ENCODE results near the gene SUMF1. TPM values are rescaled to one million over a fixed set of nuclear protein-coding genes. Genes with fewer than 3 reads are reported as not detected.

SUMF1 gene
- total RNA-seq, 4 donors from 2014 or later, result 28.7 to 49.0 (median 41.6) TPM

DNA sequence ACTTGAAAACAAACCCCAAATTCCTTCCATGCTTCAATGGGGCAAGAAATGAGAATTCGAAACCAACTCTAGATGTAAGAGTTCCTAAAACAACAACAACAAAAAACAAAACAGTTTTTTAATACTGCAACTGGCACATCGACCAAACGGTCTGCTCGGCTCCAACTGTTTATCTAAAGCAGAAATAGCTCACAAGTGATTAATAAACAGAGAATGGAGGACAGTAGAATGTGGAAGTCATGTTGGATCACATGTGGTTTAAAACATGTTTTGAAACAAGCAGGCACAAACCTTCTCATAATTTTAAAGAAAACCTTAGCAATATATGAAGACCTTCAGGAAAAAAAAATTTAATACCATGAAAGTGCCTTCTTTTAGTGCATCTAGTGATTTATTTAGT, 108.8 kb downstream of the SUMF1 start:
- WGBS, result 63% methylated on average over 4 of the region's 4 CpGs
- intact Hi-C loops (cut with DNase I), result loop anchor here (10.0 kb wide), 2 partner anchors 107 to 137 kb away; partner anchors contain the start of genes ITPR1 and SUMF1

DNA sequence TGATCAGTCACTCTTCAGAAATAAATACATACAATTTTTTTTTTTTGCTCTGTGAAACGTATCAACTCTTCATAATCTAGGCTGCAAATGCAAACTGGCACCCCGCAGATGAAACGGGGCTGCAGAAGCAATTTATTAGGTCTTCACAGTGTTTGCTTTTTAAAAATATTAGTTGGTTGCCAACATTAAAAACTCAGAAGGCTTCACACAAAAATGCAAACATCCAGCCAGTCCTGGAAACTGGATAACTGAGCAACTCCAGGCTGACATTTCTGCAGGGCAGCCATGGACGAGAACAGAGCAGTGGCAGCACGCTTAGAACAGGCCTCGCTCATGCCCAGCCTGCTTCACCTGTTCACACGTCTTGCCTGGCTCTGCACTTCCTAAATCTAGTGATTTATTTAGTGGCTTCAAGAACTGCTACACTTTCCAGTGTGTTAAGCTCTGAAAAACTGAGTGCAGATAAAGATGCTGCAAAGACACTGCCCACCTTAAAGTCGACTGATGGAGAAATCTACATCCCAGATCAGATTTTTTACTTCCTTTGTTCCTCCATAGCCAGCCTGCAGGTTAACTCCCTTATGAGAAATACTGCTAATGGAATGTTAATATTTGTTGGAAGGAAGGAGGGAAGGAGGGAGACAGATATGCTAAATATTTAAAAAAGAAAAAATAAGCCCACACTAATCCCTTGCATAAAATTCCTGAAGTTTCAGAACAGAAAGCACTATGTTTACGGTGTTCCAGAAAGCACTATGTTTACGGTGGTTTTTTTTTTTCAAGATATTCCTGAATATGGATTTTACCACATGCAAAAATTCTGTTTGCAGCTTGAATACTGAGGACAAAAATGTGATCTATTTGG, 110.3 kb downstream of the SUMF1 start:
- peaks cover 13 to 29% (median 23%) of the 10 kb centered on the region in 4 donors for H3K4me1 ChIP-seq
- no peak overlapping the region for H3K4me3 ChIP-seq
- intact Hi-C loops (cut with DNase I), result loop anchor here (10.0 kb wide), 2 partner anchors 108 to 138 kb away; partner anchors contain the start of genes ITPR1 and SUMF1
- no peak for DNase-seq (ENCODE audit: extremely low spot score)
- H3K27me3 ChIP-seq, result no peaks in the 10 kb centered on the region
- TF ChIP-seq, protein P1, sequence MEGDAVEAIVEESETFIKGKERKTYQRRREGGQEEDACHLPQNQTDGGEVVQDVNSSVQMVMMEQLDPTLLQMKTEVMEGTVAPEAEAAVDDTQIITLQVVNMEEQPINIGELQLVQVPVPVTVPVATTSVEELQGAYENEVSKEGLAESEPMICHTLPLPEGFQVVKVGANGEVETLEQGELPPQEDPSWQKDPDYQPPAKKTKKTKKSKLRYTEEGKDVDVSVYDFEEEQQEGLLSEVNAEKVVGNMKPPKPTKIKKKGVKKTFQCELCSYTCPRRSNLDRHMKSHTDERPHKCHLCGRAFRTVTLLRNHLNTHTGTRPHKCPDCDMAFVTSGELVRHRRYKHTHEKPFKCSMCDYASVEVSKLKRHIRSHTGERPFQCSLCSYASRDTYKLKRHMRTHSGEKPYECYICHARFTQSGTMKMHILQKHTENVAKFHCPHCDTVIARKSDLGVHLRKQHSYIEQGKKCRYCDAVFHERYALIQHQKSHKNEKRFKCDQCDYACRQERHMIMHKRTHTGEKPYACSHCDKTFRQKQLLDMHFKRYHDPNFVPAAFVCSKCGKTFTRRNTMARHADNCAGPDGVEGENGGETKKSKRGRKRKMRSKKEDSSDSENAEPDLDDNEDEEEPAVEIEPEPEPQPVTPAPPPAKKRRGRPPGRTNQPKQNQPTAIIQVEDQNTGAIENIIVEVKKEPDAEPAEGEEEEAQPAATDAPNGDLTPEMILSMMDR (IDR thresholded peaks at IDR 0.05), result no peak
- TF ChIP-seq POLR2AphosphoS5 (IDR thresholded peaks at IDR 0.05) (no peak), EP300 (IDR thresholded peaks at IDR 0.05) (no peak), POLR2A (IDR thresholded peaks at IDR 0.05; ENCODE audit: low read depth) (no peak)
- H3K27ac ChIP-seq (replicated peaks in 1 of 4), result peak overlapping the region in 1 of 4 donors; percentile 0
- 64% methylated on average over 10 of the region's 10 CpGs for WGBS
- no peaks in the 10 kb centered on the region for H3K9me3 ChIP-seq
- peaks cover 2 to 10% (median 4%) of the 10 kb centered on the region in 4 donors for H3K36me3 ChIP-seq

More for the DNA sequence above, 108.8 kb downstream of the SUMF1 start:
- peak; percentile 29 for DNase-seq (ENCODE audit: extremely low spot score)
- Histone ChIP-seq H3K27me3 (no peaks in the 10 kb centered on the region), H3K4me3 (no peak overlapping the region), H3K36me3 (peaks cover 5 to 17% (median 9%) of the 10 kb centered on the region in 4 donors), H3K9me3 (no peaks in the 10 kb centered on the region), H3K27ac (replicated peaks in 1 of 4) (no peak overlapping the region), H3K4me1 (peaks cover 13 to 26% (median 22%) of the 10 kb centered on the region in 4 donors)
- TF ChIP-seq POLR2A (IDR thresholded peaks at IDR 0.05; ENCODE audit: low read depth) (no peak), EP300 (IDR thresholded peaks at IDR 0.05) (no peak), POLR2AphosphoS5 (IDR thresholded peaks at IDR 0.05) (no peak)
- TF ChIP-seq, protein P1 (IDR thresholded peaks at IDR 0.05), result no peak

DNA sequence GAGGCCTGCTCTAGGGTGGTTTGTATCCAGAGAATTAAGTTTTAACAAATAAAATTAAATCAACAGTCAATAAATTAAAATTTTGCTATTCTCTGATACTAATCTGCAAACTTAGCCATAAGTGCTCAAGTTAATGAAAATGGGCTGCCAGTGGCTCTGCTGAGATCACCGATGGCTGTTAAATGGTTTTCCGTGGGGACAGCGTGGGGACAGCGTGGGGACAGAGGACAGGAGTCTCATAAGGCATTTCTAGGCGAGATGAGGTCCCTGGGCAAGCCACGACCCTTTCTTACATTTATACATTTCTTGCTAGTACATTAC, 110.9 kb downstream of the SUMF1 start:
- WGBS, result 82% methylated on average over 6 of the region's 6 CpGs
- peak; percentile 74 for DNase-seq (ENCODE audit: extremely low spot score)
- H3K4me1 ChIP-seq, result peaks cover 13 to 35% (median 28%) of the 10 kb centered on the region in 4 donors
- H3K36me3 ChIP-seq, result peaks cover 0 to 4% (median under 1%) of the 10 kb centered on the region in 4 donors
- no peaks in the 10 kb centered on the region for H3K27me3 ChIP-seq
- no peaks in the 10 kb centered on the region for H3K9me3 ChIP-seq
- H3K4me3 ChIP-seq, result no peak overlapping the region
- intact Hi-C loops (cut with DNase I), result loop anchor here (10.0 kb wide), 2 partner anchors 109 to 139 kb away; partner anchors contain the start of genes ITPR1 and SUMF1
- no peak for TF ChIP-seq POLR2A (IDR thresholded peaks at IDR 0.05; ENCODE audit: low read depth)
- TF ChIP-seq EP300 (IDR thresholded peaks at IDR 0.05), result no peak
- TF ChIP-seq, protein P1 (IDR thresholded peaks at IDR 0.05), result no peak
- TF ChIP-seq POLR2AphosphoS5 (IDR thresholded peaks at IDR 0.05), result no peak
- peak overlapping the region in 2 of 4 donors; percentile 0 to 16 for H3K27ac ChIP-seq (replicated peaks in 1 of 4)

DNA sequence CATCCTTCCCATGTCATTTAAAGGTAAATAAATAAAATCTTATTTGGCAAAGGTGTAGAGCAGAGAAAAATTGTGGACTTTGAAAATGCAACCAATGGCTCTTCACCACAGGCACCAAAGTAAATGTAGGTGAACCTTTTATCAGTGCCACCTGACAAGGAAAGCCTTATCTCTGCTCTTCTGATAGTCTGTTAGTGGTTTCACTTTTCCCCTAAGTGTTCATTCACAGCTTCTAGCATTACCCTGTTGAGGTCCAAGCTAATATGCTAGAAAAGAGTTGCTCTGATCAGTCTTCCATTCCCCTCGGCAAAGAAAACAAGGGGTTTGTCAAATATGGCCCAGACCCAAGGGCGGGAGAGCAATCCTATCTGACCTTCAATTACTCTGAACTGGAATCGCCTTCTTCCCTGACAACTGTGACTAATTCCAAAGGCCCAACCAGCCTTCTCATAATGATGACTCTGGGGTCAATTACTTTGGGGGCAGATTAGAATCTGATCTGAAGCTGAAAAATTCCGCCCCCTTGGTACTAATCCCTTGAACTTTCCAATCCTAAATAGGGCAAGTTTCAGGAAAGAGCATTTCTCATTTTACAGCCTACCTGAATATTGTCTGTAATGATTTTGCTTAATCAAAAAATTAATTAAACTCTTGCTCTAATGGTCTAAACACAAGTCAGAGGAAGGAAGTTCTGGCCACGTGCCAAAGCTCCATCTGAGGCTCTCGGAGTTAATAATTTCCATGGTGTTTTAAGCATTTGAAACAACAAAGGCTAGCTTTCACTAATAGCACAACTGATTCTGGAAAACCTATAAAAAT, 111.5 kb downstream of the SUMF1 start:
- Histone ChIP-seq H3K4me3 (no peak overlapping the region), H3K9me3 (no peaks in the 10 kb centered on the region), H3K27ac (replicated peaks in 1 of 4) (peak overlapping the region in 3 of 4 donors; percentile 0 to 16 (median 16)), H3K4me1 (peaks cover 13 to 38% (median 32%) of the 10 kb centered on the region in 4 donors), H3K27me3 (no peaks in the 10 kb centered on the region), H3K36me3 (no peaks in the 10 kb centered on the region)
- TF ChIP-seq EP300 (IDR thresholded peaks at IDR 0.05), result no peak
- 62% methylated on average over 6 of the region's 6 CpGs for WGBS
- peak; percentile 89 for DNase-seq (ENCODE audit: extremely low spot score)
- intact Hi-C loops (cut with DNase I), result loop anchor here (10.0 kb wide), 2 partner anchors 109 to 139 kb away; partner anchors contain the start of genes ITPR1 and SUMF1

Data from esophagus muscularis mucosa (tissue), 4 donors.